OCI-LY7 (cell line): Measurements from ENCODE around the gene ADCY5. TPM values are rescaled to one million over a fixed set of nuclear protein-coding genes. Genes with fewer than 3 reads are reported as not detected.

Experiments used
- BruUV-seq: library from RNA; stranded (reverse); fragments of 400-500 nt; replicated peaks from 2 replicates; lab custom pipeline; 2021; lab: Mats Ljungman, UMichigan
- CTCF ChIA-PET: fragments of 300-600 bp; sonication (Branson Sonifier 250); formaldehyde crosslinking; loops from one replicate; lab custom pipeline; 2022; ENCODE audit warnings: antibody characterized with exemption; ENCODE audit not compliant: unreplicated experiment; lab: Charles Lee
- POLR2A ChIA-PET: fragments of 300-600 bp; sonication (Branson Sonifier 250); formaldehyde crosslinking; loops from one replicate; lab custom pipeline; 2022; ENCODE audit warnings: antibody characterized with exemption; lab: Charles Lee
- DNase-seq: peaks from one replicate; pipeline ENCODE4 v3.0.0-alpha.2; 2015; ENCODE audit warnings: low spot score
- H2AFZ ChIP-seq: fragments of 200-600 bp; sonication (generic), shearing (Covaris generic); 2 replicates; pipeline ENCODE4 v1.6.1; 2014; ENCODE audit warnings: mild to moderate bottlenecking, antibody characterized with exemption, low read length, moderate library complexity
- H3K27ac ChIP-seq: fragments of 200-600 bp; sonication (generic); 2 replicates; pipeline ENCODE4 v1.5.1; 2014; ENCODE audit warnings: mixed run types, low read depth, mild to moderate bottlenecking, moderate library complexity, low read length, inconsistent platforms; ENCODE audit not compliant: poor library complexity, severe bottlenecking
- H3K36me3 ChIP-seq: fragments of 200-600 bp; sonication (generic); 2 replicates; pipeline ENCODE4 v1.6.1; 2014; ENCODE audit warnings: mild to moderate bottlenecking, antibody characterized with exemption, low read length, moderate library complexity, mixed read lengths; ENCODE audit not compliant: insufficient read depth
- H3K4me1 ChIP-seq: fragments of 200-600 bp; sonication (generic); 2 replicates; pipeline ENCODE4 v1.5.1; 2014; ENCODE audit warnings: mild to moderate bottlenecking, low read length; ENCODE audit not compliant: insufficient read depth, poor library complexity, severe bottlenecking
- H3K4me2 ChIP-seq: fragments of 200-600 bp; sonication (generic); 2 replicates; pipeline ENCODE4 v1.6.1; 2014; ENCODE audit warnings: mild to moderate bottlenecking, low read length
- H3K4me3 ChIP-seq: fragments of 200-600 bp; sonication (generic); 2 replicates; pipeline ENCODE4 v1.5.1; 2014; ENCODE audit warnings: mild to moderate bottlenecking, low read depth, low read length; ENCODE audit not compliant: poor library complexity, severe bottlenecking
- H3K79me2 ChIP-seq: fragments of 200-600 bp; sonication (generic); 2 replicates; pipeline ENCODE4 v1.6.1; 2016; ENCODE audit warnings: low read depth, mild to moderate bottlenecking, low read length, moderate library complexity, mixed read lengths; ENCODE audit not compliant: insufficient read depth
- H3K9me2 ChIP-seq: fragments of 200-600 bp; sonication (generic); 2 replicates; pipeline ENCODE4 v1.6.1; 2016; ENCODE audit warnings: mild to moderate bottlenecking, low read length, mixed read lengths; ENCODE audit not compliant: insufficient read depth
- H3K9me3 ChIP-seq: fragments of 200-600 bp; sonication (generic); 2 replicates; pipeline ENCODE4 v1.6.1; 2014; ENCODE audit warnings: mild to moderate bottlenecking, mixed run types, low read length, mixed read lengths
- H4K20me1 ChIP-seq: fragments of 200-600 bp; sonication (generic); 2 replicates; pipeline ENCODE4 v1.6.1; 2014; ENCODE audit warnings: mild to moderate bottlenecking, antibody characterized with exemption, low read length, moderate library complexity, mixed read lengths; ENCODE audit not compliant: insufficient read depth
- EZH2phosphoT487 ChIP-seq: fragments of 200-600 bp; sonication (generic); IDR thresholded peaks from 2 replicates; pipeline ENCODE4 v1.6.1; 2018; ENCODE audit warnings: low read depth, borderline replicate concordance, mild to moderate bottlenecking, mixed run types, antibody characterized with exemption, low read length, moderate library complexity, mixed read lengths
- intact Hi-C: fragments of 100-400 bp; cut with micrococcal nuclease; formaldehyde crosslinking; loops from one replicate; pipeline ENCODE4 v1.10.0; 2022; ENCODE audit not compliant: unreplicated experiment
- total RNA-seq, 2 experiments: library from RNA; depleted of rRNA in 1 of 2; stranded (reverse); fragments of >200 nt in 1 of 2; shearing (Covaris generic) in 1 of 2; gene quantifications; 2 replicates each; pipeline ENCODE4 v1.2.3, GENCODE V29; 2014 to 2022
- TF ChIP-seq, protein P1 (sequence below): fragments of 200-600 bp; sonication (generic); conservative IDR thresholded peaks from 2 replicates; pipeline ENCODE4 v1.5.1; 2014; ENCODE audit warnings: mild to moderate bottlenecking, antibody characterized with exemption, low read length, moderate library complexity, mixed read lengths

ADCY5 gene
- total RNA-seq, 2 experiments from 2014 or later: 0.03 to 0.63 TPM

DNA sequence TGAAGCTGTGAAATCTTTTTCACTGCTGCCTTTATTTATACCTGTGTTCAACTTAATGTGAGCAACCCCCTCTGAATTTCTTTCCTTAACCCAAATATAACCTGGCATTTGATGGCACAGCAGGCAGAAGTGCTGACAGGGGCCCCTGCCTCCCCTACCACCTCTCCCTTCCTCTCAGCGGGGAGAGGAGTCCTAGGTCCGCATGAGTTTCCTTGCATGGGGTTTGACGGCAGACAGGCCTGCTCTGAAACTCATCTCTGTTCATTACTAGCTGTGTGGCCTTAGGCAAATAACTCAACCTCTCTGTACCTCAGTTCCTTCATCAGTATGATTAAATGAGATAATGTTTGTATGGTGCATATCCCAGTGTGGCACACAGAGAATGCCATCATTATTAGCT, 167.5 kb downstream of the ADCY5 start:
- H3K4me2 ChIP-seq: no peak overlapping the region
- H4K20me1 ChIP-seq: no peaks in the 10 kb centered on the region
- no peaks in the 10 kb centered on the region for H3K79me2 ChIP-seq
- DNase-seq: no peak
- intact Hi-C loops: no loop called here
- H3K36me3 ChIP-seq: no peaks in the 10 kb centered on the region
- no peaks in the 10 kb centered on the region for H3K4me1 ChIP-seq
- TF ChIP-seq, protein P1, sequence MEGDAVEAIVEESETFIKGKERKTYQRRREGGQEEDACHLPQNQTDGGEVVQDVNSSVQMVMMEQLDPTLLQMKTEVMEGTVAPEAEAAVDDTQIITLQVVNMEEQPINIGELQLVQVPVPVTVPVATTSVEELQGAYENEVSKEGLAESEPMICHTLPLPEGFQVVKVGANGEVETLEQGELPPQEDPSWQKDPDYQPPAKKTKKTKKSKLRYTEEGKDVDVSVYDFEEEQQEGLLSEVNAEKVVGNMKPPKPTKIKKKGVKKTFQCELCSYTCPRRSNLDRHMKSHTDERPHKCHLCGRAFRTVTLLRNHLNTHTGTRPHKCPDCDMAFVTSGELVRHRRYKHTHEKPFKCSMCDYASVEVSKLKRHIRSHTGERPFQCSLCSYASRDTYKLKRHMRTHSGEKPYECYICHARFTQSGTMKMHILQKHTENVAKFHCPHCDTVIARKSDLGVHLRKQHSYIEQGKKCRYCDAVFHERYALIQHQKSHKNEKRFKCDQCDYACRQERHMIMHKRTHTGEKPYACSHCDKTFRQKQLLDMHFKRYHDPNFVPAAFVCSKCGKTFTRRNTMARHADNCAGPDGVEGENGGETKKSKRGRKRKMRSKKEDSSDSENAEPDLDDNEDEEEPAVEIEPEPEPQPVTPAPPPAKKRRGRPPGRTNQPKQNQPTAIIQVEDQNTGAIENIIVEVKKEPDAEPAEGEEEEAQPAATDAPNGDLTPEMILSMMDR: no peak
- no peak for TF ChIP-seq EZH2phosphoT487
- H3K4me3 ChIP-seq: no peak overlapping the region
- POLR2A ChIA-PET: interaction anchor here (0.6 kb wide), 2 partner anchors 443 to 862 kb away, joined by 4 to 6 read pairs; no protein-coding TSS in a partner anchor
- BruUV-seq: no TSS peak
- H3K27ac ChIP-seq: no peak overlapping the region
- no peak overlapping the region for H2AFZ ChIP-seq
- H3K9me2 ChIP-seq: no peaks in the 10 kb centered on the region
- CTCF ChIA-PET: no interaction called here
- H3K9me3 ChIP-seq: no peaks in the 10 kb centered on the region

DNA sequence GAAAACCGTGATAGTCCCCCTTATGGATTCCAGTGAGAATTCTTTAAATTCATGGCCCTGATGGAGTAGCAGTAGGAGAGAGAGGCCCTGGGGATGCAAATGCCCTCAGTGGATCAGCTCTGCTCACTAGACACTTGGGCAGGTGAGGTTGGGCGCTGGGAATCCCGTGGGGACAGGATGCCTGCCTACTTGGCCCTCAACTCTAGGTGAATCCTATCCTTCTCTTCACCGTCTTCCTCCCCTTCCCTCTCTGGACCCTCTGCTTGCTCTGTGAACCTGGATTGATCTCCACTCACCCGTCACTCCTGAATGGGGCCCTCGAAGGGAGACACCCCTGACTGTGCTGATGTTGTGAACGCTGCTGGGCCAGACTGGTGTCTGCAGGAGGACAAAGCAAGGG, 169.8 kb downstream of the ADCY5 start:
- no peaks in the 10 kb centered on the region for H3K9me3 ChIP-seq
- CTCF ChIA-PET: no interaction called here
- no peak overlapping the region for H3K4me2 ChIP-seq
- no peaks in the 10 kb centered on the region for H3K79me2 ChIP-seq
- H3K9me2 ChIP-seq: no peaks in the 10 kb centered on the region
- DNase-seq: no peak
- H3K27ac ChIP-seq: no peak overlapping the region
- POLR2A ChIA-PET: no interaction called here
- no peaks in the 10 kb centered on the region for H3K4me1 ChIP-seq
- no peaks in the 10 kb centered on the region for H4K20me1 ChIP-seq
- no peak for TF ChIP-seq EZH2phosphoT487
- TF ChIP-seq, protein P1: no peak
- BruUV-seq: no TSS peak
- H3K36me3 ChIP-seq: no peaks in the 10 kb centered on the region
- H2AFZ ChIP-seq: no peak overlapping the region
- no peak overlapping the region for H3K4me3 ChIP-seq
- intact Hi-C loops: no loop called here

DNA sequence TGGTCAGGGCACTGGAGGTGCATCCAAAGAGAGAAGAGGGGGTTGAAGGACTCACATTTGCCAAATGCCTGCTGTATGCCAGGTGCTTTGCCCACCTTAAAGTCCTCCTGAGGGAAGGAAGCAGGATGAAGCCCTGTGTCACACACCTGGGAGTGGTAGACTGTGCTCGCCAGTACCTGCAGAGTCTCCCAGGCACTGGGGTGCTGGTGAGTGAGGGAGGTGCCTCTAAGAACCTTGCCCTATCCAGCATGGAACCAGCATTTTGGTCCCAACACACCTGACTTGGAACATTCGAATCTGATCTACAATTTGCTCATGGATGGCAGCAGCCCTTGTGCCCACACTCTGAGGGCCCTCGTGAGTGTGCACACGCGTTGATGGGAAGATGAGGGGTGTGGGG, 170.4 kb downstream of the ADCY5 start:
- H3K79me2 ChIP-seq: no peaks in the 10 kb centered on the region
- no peak overlapping the region for H3K4me3 ChIP-seq
- no peaks in the 10 kb centered on the region for H3K9me2 ChIP-seq
- no peak overlapping the region for H3K27ac ChIP-seq
- no peak overlapping the region for H2AFZ ChIP-seq
- no peaks in the 10 kb centered on the region for H3K36me3 ChIP-seq
- BruUV-seq: no TSS peak
- TF ChIP-seq, protein P1: no peak
- no peak for TF ChIP-seq EZH2phosphoT487
- intact Hi-C loops: no loop called here
- no peak overlapping the region for H3K4me2 ChIP-seq
- H3K9me3 ChIP-seq: no peaks in the 10 kb centered on the region
- H3K4me1 ChIP-seq: no peaks in the 10 kb centered on the region
- DNase-seq: no peak
- CTCF ChIA-PET: no interaction called here
- POLR2A ChIA-PET: no interaction called here
- H4K20me1 ChIP-seq: no peaks in the 10 kb centered on the region
